ENCODE data around the gene PLEKHM2.

Gene PLEKHM2

GRCh38 chr1:15662477-15662876 lies 21.6 kb upstream of the PLEKHM2 start:
- Histone ChIP-seq H3K9ac (ENCODE audit: low read length) (no peak overlapping the region), H3K36me3 (ENCODE audit: control insufficient read depth, insufficient read depth, low read length) (no peaks in the 10 kb centered on the region), H3K4me3 (ENCODE audit: low read length) (no peak overlapping the region), H3K9me3 (ENCODE audit: control insufficient read depth, low read length) (no peaks in the 10 kb centered on the region), H3K27me3 (ENCODE audit: control insufficient read depth, insufficient read depth, low read length) (no peaks in the 10 kb centered on the region), H3K4me1 (ENCODE audit: control insufficient read depth, insufficient read depth, low read length) (peaks cover under 1% of the 10 kb centered on the region)

- no peaks in the 10 kb centered on the region for H3K9me3 ChIP-seq (ENCODE audit: control insufficient read depth, low read length)
- H3K4me3 ChIP-seq (ENCODE audit: low read length): no peak overlapping the region
- H3K4me1 ChIP-seq (ENCODE audit: control insufficient read depth, insufficient read depth, low read length): peaks cover 12% of the 10 kb centered on the region
- H3K36me3 ChIP-seq (ENCODE audit: control insufficient read depth, insufficient read depth, low read length): no peaks in the 10 kb centered on the region
- no peak overlapping the region for H3K9ac ChIP-seq (ENCODE audit: low read length)
- no peaks in the 10 kb centered on the region for H3K27me3 ChIP-seq (ENCODE audit: control insufficient read depth, insufficient read depth, low read length)
Measured at GRCh38 chr1:15663925-15664324, 20.2 kb upstream of the PLEKHM2 start.

- Histone ChIP-seq H3K36me3 (ENCODE audit: control insufficient read depth, insufficient read depth, low read length) (no peaks in the 10 kb centered on the region), H3K4me1 (ENCODE audit: control insufficient read depth, insufficient read depth, low read length) (peaks cover 19% of the 10 kb centered on the region), H3K27me3 (ENCODE audit: control insufficient read depth, insufficient read depth, low read length) (no peaks in the 10 kb centered on the region), H3K9ac (ENCODE audit: low read length) (no peak overlapping the region), H3K4me3 (ENCODE audit: low read length) (no peak overlapping the region), H3K9me3 (ENCODE audit: control insufficient read depth, low read length) (no peaks in the 10 kb centered on the region)
Measured at GRCh38 chr1:15667362-15667761, 16.8 kb upstream of the PLEKHM2 start.

- H3K4me1 ChIP-seq (ENCODE audit: control insufficient read depth, insufficient read depth, low read length): peaks cover 19% of the 10 kb centered on the region
- no peaks in the 10 kb centered on the region for H3K36me3 ChIP-seq (ENCODE audit: control insufficient read depth, insufficient read depth, low read length)
- H3K9ac ChIP-seq (ENCODE audit: low read length): no peak overlapping the region
- no peak overlapping the region for H3K4me3 ChIP-seq (ENCODE audit: low read length)
- no peaks in the 10 kb centered on the region for H3K27me3 ChIP-seq (ENCODE audit: control insufficient read depth, insufficient read depth, low read length)
- no peaks in the 10 kb centered on the region for H3K9me3 ChIP-seq (ENCODE audit: control insufficient read depth, low read length)
Measured at GRCh38 chr1:15668089-15668754, 15.9 kb upstream of the PLEKHM2 start.

- H3K4me3 ChIP-seq (ENCODE audit: low read length): no peak overlapping the region
- no peaks in the 10 kb centered on the region for H3K36me3 ChIP-seq (ENCODE audit: control insufficient read depth, insufficient read depth, low read length)
- H3K9ac ChIP-seq (ENCODE audit: low read length): no peak overlapping the region
- peaks cover 19% of the 10 kb centered on the region for H3K4me1 ChIP-seq (ENCODE audit: control insufficient read depth, insufficient read depth, low read length)
- H3K9me3 ChIP-seq (ENCODE audit: control insufficient read depth, low read length): no peaks in the 10 kb centered on the region
- H3K27me3 ChIP-seq (ENCODE audit: control insufficient read depth, insufficient read depth, low read length): no peaks in the 10 kb centered on the region
Measured at GRCh38 chr1:15669074-15669473, 15.0 kb upstream of the PLEKHM2 start.

GRCh38 chr1:15669864-15670263 lies 14.3 kb upstream of the PLEKHM2 start:
- no peaks in the 10 kb centered on the region for H3K36me3 ChIP-seq (ENCODE audit: control insufficient read depth, insufficient read depth, low read length)
- no peaks in the 10 kb centered on the region for H3K27me3 ChIP-seq (ENCODE audit: control insufficient read depth, insufficient read depth, low read length)
- peaks cover 19% of the 10 kb centered on the region for H3K4me1 ChIP-seq (ENCODE audit: control insufficient read depth, insufficient read depth, low read length)
- H3K9me3 ChIP-seq (ENCODE audit: control insufficient read depth, low read length): no peaks in the 10 kb centered on the region
- H3K4me3 ChIP-seq (ENCODE audit: low read length): no peak overlapping the region
- no peak overlapping the region for H3K9ac ChIP-seq (ENCODE audit: low read length)

GRCh38 chr1:15671430-15671829 lies 12.7 kb upstream of the PLEKHM2 start:
- no peak overlapping the region for H3K4me3 ChIP-seq (ENCODE audit: low read length)
- no peaks in the 10 kb centered on the region for H3K36me3 ChIP-seq (ENCODE audit: control insufficient read depth, insufficient read depth, low read length)
- no peak overlapping the region for H3K9ac ChIP-seq (ENCODE audit: low read length)
- H3K27me3 ChIP-seq (ENCODE audit: control insufficient read depth, insufficient read depth, low read length): no peaks in the 10 kb centered on the region
- H3K4me1 ChIP-seq (ENCODE audit: control insufficient read depth, insufficient read depth, low read length): peaks cover 19% of the 10 kb centered on the region
- no peaks in the 10 kb centered on the region for H3K9me3 ChIP-seq (ENCODE audit: control insufficient read depth, low read length)

GRCh38 chr1:15674386-15675159 lies 9.5 kb upstream of the PLEKHM2 start:
- Histone ChIP-seq H3K9ac (ENCODE audit: low read length) (no peak overlapping the region), H3K4me1 (ENCODE audit: control insufficient read depth, insufficient read depth, low read length) (peaks cover 7% of the 10 kb centered on the region), H3K36me3 (ENCODE audit: control insufficient read depth, insufficient read depth, low read length) (no peaks in the 10 kb centered on the region), H3K27me3 (ENCODE audit: control insufficient read depth, insufficient read depth, low read length) (no peaks in the 10 kb centered on the region), H3K4me3 (ENCODE audit: low read length) (no peak overlapping the region), H3K9me3 (ENCODE audit: control insufficient read depth, low read length) (no peaks in the 10 kb centered on the region)

- Histone ChIP-seq H3K36me3 (ENCODE audit: control insufficient read depth, insufficient read depth, low read length) (no peaks in the 10 kb centered on the region), H3K9me3 (ENCODE audit: control insufficient read depth, low read length) (no peaks in the 10 kb centered on the region), H3K9ac (ENCODE audit: low read length) (no peak overlapping the region), H3K4me1 (ENCODE audit: control insufficient read depth, insufficient read depth, low read length) (peaks cover 3% of the 10 kb centered on the region), H3K4me3 (ENCODE audit: low read length) (no peak overlapping the region), H3K27me3 (ENCODE audit: control insufficient read depth, insufficient read depth, low read length) (no peaks in the 10 kb centered on the region)
Measured at GRCh38 chr1:15676010-15676409, 8.1 kb upstream of the PLEKHM2 start.

GRCh38 chr1:15676688-15677661 lies 7.1 kb upstream of the PLEKHM2 start:
- Histone ChIP-seq H3K27me3 (ENCODE audit: control insufficient read depth, insufficient read depth, low read length) (no peaks in the 10 kb centered on the region), H3K4me3 (ENCODE audit: low read length) (no peak overlapping the region), H3K9me3 (ENCODE audit: control insufficient read depth, low read length) (no peaks in the 10 kb centered on the region), H3K4me1 (ENCODE audit: control insufficient read depth, insufficient read depth, low read length) (peaks cover 6% of the 10 kb centered on the region), H3K9ac (ENCODE audit: low read length) (no peak overlapping the region), H3K36me3 (ENCODE audit: control insufficient read depth, insufficient read depth, low read length) (no peaks in the 10 kb centered on the region)

- no peaks in the 10 kb centered on the region for H3K27me3 ChIP-seq (ENCODE audit: control insufficient read depth, insufficient read depth, low read length)
- H3K4me1 ChIP-seq (ENCODE audit: control insufficient read depth, insufficient read depth, low read length): peaks cover 13% of the 10 kb centered on the region
- H3K9me3 ChIP-seq (ENCODE audit: control insufficient read depth, low read length): no peaks in the 10 kb centered on the region
- no peak overlapping the region for H3K4me3 ChIP-seq (ENCODE audit: low read length)
- H3K9ac ChIP-seq (ENCODE audit: low read length): no peak overlapping the region
- no peaks in the 10 kb centered on the region for H3K36me3 ChIP-seq (ENCODE audit: control insufficient read depth, insufficient read depth, low read length)
Measured at GRCh38 chr1:15678578-15678977, 5.5 kb upstream of the PLEKHM2 start.

GRCh38 chr1:15680131-15680530 lies 4.0 kb upstream of the PLEKHM2 start:
- Histone ChIP-seq H3K36me3 (ENCODE audit: control insufficient read depth, insufficient read depth, low read length) (no peaks in the 10 kb centered on the region), H3K9ac (ENCODE audit: low read length) (no peak overlapping the region), H3K4me1 (ENCODE audit: control insufficient read depth, insufficient read depth, low read length) (peaks cover 17% of the 10 kb centered on the region), H3K4me3 (ENCODE audit: low read length) (no peak overlapping the region), H3K9me3 (ENCODE audit: control insufficient read depth, low read length) (no peaks in the 10 kb centered on the region), H3K27me3 (ENCODE audit: control insufficient read depth, insufficient read depth, low read length) (no peaks in the 10 kb centered on the region)
